Activated CD4-positive, alpha-beta T cell treated with anti-CD3 and anti-CD28 coated beads, Interleukin-2, amount 10 ng/mL, durations not matched to agents 7 days and 5 days (primary cell): ENCODE data around the gene MPDZ. TPM values are rescaled to one million over a fixed set of nuclear protein-coding genes. Genes with fewer than 3 reads are reported as not detected.

Source experiments
- CTCF ChIA-PET: fragments of 350-600 bp; sonication (Branson Sonifier 250); formaldehyde crosslinking; loops from one replicate; lab custom pipeline; 2021; ENCODE audit warnings: antibody characterized with exemption; lab: Charles Lee
- POLR2A ChIA-PET: fragments of 350-600 bp; sonication (Branson Sonifier 250); formaldehyde crosslinking; loops from one replicate; lab custom pipeline; 2021; ENCODE audit warnings: antibody characterized with exemption; lab: Charles Lee
- DNase-seq: peaks from one replicate; pipeline ENCODE4 v3.0.0-alpha.2; 2020
- H3K27ac Mint-ChIP-seq: one replicate; pipeline ENCODE4 v1.8.0; 2021; ENCODE audit warnings: mild to moderate bottlenecking, moderate library complexity, mixed read lengths
- H3K27me3 Mint-ChIP-seq: one replicate; pipeline ENCODE4 v1.8.0; 2021; ENCODE audit warnings: mixed read lengths
- H3K36me3 Mint-ChIP-seq: one replicate; pipeline ENCODE4 v1.8.0; 2021; ENCODE audit warnings: low read depth, mixed read lengths
- H3K4me1 Mint-ChIP-seq: one replicate; pipeline ENCODE4 v1.8.0; 2021; ENCODE audit warnings: mixed read lengths
- H3K4me3 Mint-ChIP-seq: one replicate; pipeline ENCODE4 v1.8.0; 2021; ENCODE audit warnings: mild to moderate bottlenecking, moderate library complexity, mixed read lengths
- H3K9me3 Mint-ChIP-seq: one replicate; pipeline ENCODE4 v1.8.0; 2021; ENCODE audit warnings: mixed read lengths
- total RNA-seq, 2 experiments: library from RNA; stranded (reverse); gene quantifications; one replicate each; pipeline ENCODE4 v1.2.3, GENCODE V29; 2021

Gene MPDZ
- total RNA-seq: not detected

- CTCF ChIA-PET: no interaction called here
- POLR2A ChIA-PET: no interaction called here
- Mint-ChIP-seq H3K27ac (no peak within 1 kb of the TSS), H3K36me3 (no peaks in the 10 kb centered on the region), H3K9me3 (no peaks in the 10 kb centered on the region), H3K27me3 (peaks cover 18% of the 10 kb centered on the region), H3K4me1 (no peaks in the 10 kb centered on the region), H3K4me3 (no peak within 1 kb of the TSS)
- DNase-seq: no peak
Measured at GRCh38 chr9:13279284-13280141, at the start of gene MPDZ. Gene MPDZ, minus strand, starts transcription at chr9:13279692. Its CDS starts 29,377 bp downstream, at chr9:13250315.

- Mint-ChIP-seq H3K4me1 (no peaks in the 10 kb centered on the region), H3K27ac (no peak overlapping the region), H3K9me3 (no peaks in the 10 kb centered on the region), H3K36me3 (no peaks in the 10 kb centered on the region), H3K27me3 (no peaks in the 10 kb centered on the region), H3K4me3 (no peak overlapping the region)
- CTCF ChIA-PET: no interaction called here
- POLR2A ChIA-PET: no interaction called here
- DNase-seq: no peak
Measured at GRCh38 chr9:13324988-13325387, 45.5 kb upstream of the MPDZ start.

DNA sequence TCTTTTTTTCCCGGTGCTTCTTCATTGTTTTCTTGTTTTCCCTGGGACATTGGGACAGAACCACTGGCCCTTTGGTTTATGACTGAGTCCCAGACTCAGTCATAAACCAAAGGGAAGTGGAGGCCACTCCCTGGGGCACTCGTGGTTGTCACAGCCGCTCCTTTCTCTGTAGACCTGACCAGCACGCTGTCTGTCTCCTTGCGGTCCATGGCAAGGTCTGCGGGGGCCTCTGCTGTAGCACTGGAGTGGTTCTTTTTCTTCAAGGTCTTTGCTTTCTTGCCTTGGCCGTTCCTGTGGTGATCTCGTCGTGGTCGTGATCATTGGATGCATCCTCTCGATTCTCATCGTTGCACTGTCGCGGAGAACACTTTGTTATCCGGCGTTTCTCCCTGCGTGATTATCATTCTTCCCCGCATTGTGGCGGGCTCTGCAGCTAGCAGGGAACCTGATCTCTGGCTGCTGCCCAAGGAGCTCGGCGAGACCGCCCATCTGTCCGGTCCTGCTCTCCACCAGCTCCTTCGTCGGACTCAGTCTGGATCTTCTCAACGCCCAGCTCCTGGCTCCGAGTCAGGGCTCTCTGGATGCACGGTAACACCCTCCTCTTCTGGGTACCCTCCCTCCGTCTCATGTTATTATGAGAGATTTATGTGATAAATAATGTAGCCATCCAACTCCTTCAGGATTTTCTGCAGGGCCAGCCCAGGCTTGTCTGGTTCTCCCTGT lies 43.5 kb upstream of the MPDZ start:
- no peak for DNase-seq
- ChIA-PET POLR2A (no interaction called here), CTCF (no interaction called here)
- Mint-ChIP-seq H3K36me3 (no peaks in the 10 kb centered on the region), H3K27me3 (no peaks in the 10 kb centered on the region), H3K4me3 (no peak overlapping the region), H3K27ac (no peak overlapping the region), H3K9me3 (no peaks in the 10 kb centered on the region), H3K4me1 (no peaks in the 10 kb centered on the region)

- DNase-seq: no peak
- H3K36me3 Mint-ChIP-seq: no peaks in the 10 kb centered on the region
- no peaks in the 10 kb centered on the region for H3K4me1 Mint-ChIP-seq
- no peaks in the 10 kb centered on the region for H3K27me3 Mint-ChIP-seq
- ChIA-PET POLR2A (no interaction called here), CTCF (no interaction called here)
- no peaks in the 10 kb centered on the region for H3K9me3 Mint-ChIP-seq
- H3K27ac Mint-ChIP-seq: no peak overlapping the region
- H3K4me3 Mint-ChIP-seq: no peak overlapping the region
Measured at GRCh38 chr9:13318027-13318426, 38.5 kb upstream of the MPDZ start.

DNA sequence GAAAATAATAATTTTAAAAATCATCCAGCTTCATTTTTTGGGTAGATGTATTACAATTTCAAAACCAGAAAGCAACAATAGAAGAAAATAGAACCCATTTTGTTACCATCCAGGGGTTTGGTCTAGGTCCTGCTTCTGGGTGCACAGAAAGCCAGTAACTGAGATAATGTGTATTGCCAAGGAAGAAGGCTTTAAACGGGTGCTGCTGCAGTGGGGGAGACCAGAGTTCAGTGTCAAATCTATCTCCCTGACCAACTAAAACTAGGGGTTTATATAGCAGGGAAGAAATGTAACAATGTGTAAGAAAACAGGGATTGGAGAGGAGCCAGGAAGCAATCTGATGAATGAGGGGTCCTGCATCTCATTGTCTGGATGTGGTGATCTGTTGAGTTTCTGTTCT lies 17.5 kb upstream of the MPDZ start:
- H3K4me1 Mint-ChIP-seq: no peaks in the 10 kb centered on the region
- DNase-seq: no peak
- H3K27me3 Mint-ChIP-seq: no peaks in the 10 kb centered on the region
- CTCF ChIA-PET: no interaction called here
- H3K36me3 Mint-ChIP-seq: no peaks in the 10 kb centered on the region
- H3K27ac Mint-ChIP-seq: no peak overlapping the region
- POLR2A ChIA-PET: no interaction called here
- H3K4me3 Mint-ChIP-seq: no peak overlapping the region
- peaks cover 10% of the 10 kb centered on the region for H3K9me3 Mint-ChIP-seq

GRCh38 chr9:13295556-13295955 lies 16.1 kb upstream of the MPDZ start:
- ChIA-PET POLR2A (no interaction called here), CTCF (no interaction called here)
- Mint-ChIP-seq H3K4me3 (no peak overlapping the region), H3K27me3 (no peaks in the 10 kb centered on the region), H3K36me3 (no peaks in the 10 kb centered on the region), H3K27ac (no peak overlapping the region), H3K4me1 (no peaks in the 10 kb centered on the region), H3K9me3 (peaks cover 6% of the 10 kb centered on the region)
- DNase-seq: no peak

DNA sequence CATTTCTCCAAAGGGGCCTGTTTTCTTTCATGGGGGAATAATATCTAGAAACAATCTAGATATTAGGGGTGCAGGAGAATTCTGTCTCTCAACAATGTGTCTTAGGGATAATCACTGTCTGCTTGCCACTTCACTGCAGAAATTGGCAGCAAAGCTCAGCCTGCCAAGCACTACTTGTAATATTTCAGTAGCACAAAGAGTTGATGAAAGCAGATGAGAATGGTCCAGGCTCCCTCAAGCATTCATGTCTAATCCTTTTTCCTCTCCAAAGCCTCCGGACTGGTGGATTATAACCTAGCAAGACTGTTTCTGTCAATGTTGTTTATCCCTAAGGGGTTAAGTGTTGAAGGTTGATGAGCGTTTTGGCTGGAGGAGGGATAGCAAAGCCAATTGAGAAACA lies 13.3 kb upstream of the MPDZ start:
- ChIA-PET CTCF (interaction anchor here (0.7 kb wide), 1 partner anchor 11 kb away, joined by 3 read pairs; no protein-coding TSS in a partner anchor), POLR2A (no interaction called here)
- no peaks in the 10 kb centered on the region for H3K4me1 Mint-ChIP-seq
- H3K36me3 Mint-ChIP-seq: no peaks in the 10 kb centered on the region
- no peak for DNase-seq
- peaks cover 4% of the 10 kb centered on the region for H3K9me3 Mint-ChIP-seq
- no peaks in the 10 kb centered on the region for H3K27me3 Mint-ChIP-seq
- no peak overlapping the region for H3K27ac Mint-ChIP-seq
- H3K4me3 Mint-ChIP-seq: no peak overlapping the region

DNA sequence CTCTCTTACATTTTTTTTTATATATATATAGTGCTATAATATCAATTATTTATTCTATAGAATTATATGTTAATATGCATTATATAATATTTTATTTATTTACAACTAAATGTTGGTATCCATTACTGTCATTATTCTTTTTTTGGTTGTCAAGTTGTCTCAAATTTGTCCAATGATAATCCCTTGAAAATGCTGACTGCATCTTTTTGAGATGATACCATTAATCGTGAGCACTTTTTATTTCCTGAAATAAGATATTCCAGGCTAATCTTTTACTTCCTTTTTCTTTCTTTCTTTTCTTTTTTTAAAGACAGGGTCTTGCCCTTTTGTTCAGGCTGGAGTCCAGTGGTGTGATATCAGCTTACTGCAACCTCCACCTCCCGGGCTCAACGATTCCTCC lies 12.7 kb upstream of the MPDZ start:
- Mint-ChIP-seq H3K4me3 (no peak overlapping the region), H3K27me3 (no peaks in the 10 kb centered on the region), H3K9me3 (peaks cover 4% of the 10 kb centered on the region), H3K36me3 (no peaks in the 10 kb centered on the region), H3K27ac (no peak overlapping the region), H3K4me1 (no peaks in the 10 kb centered on the region)
- DNase-seq: no peak
- POLR2A ChIA-PET: no interaction called here
- CTCF ChIA-PET: no interaction called here

DNA sequence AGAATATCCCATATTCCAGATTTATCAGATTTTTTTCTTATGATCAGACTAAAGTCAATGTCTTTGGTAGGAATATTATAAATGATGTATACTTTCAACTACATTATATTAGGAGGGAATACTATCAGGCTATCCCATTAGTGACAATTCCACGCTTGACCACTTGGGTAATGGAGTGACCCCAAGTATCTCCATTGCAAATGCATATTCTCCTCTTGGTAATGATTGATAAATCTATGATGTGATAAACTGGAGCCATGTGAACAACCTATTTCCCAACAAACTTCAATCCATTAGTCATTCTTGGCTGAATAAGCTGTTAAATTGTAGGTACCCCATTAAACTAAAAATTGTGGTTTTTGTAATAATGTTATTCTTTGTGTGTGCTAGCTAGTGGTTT lies 12.2 kb upstream of the MPDZ start:
- Mint-ChIP-seq H3K27ac (no peak overlapping the region), H3K4me3 (no peak overlapping the region), H3K27me3 (no peaks in the 10 kb centered on the region), H3K9me3 (peaks cover 4% of the 10 kb centered on the region), H3K36me3 (no peaks in the 10 kb centered on the region), H3K4me1 (no peaks in the 10 kb centered on the region)
- ChIA-PET CTCF (no interaction called here), POLR2A (no interaction called here)
- DNase-seq: no peak

GRCh38 chr9:13284011-13284410 lies 4.5 kb upstream of the MPDZ start:
- no peak overlapping the region for H3K4me3 Mint-ChIP-seq
- ChIA-PET CTCF (no interaction called here), POLR2A (no interaction called here)
- no peaks in the 10 kb centered on the region for H3K9me3 Mint-ChIP-seq
- H3K27ac Mint-ChIP-seq: no peak overlapping the region
- H3K36me3 Mint-ChIP-seq: no peaks in the 10 kb centered on the region
- no peak for DNase-seq
- H3K4me1 Mint-ChIP-seq: no peaks in the 10 kb centered on the region
- H3K27me3 Mint-ChIP-seq: peaks cover 11% of the 10 kb centered on the region

- DNase-seq: no peak
- no peak overlapping the region for H3K27ac Mint-ChIP-seq
- no peak overlapping the region for H3K4me3 Mint-ChIP-seq
- H3K4me1 Mint-ChIP-seq: no peaks in the 10 kb centered on the region
- POLR2A ChIA-PET: no interaction called here
- no peaks in the 10 kb centered on the region for H3K9me3 Mint-ChIP-seq
- H3K27me3 Mint-ChIP-seq: peaks cover 13% of the 10 kb centered on the region
- no peaks in the 10 kb centered on the region for H3K36me3 Mint-ChIP-seq
- CTCF ChIA-PET: no interaction called here
Measured at GRCh38 chr9:13282998-13283397, 3.5 kb upstream of the MPDZ start.

DNA sequence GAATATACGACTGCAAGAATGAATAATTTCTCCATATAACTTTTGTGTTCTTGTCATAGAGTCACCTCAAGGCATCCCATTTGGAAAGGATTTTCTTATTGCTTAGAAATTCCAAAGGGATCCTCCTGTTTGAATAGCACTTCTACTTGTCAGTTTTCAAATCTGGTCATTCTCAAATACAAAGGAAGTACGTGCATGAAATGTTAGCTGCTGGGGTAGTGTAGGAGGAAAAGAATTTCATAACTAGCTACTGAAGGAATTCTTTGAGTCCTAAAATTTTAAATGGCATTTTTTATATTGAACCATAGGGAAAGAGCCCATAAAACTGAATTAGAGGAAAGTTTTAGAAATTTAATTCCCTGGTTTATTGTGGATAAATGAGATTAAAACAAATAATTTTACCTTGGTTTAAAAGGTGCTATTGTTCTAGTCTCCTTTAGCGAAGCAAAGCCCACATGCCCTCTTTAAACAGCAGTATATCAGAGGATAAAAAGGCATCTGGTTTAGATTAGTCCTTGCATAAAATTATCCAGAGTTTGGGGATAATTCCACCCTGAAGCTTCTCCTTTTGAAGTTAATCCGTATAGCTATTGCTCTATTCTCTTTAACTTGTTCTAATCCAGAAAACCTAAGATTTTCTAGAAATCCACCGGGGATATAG lies 2.0 kb upstream of the MPDZ start:
- ChIA-PET POLR2A (no interaction called here), CTCF (interaction anchor here (0.5 kb wide), 1 partner anchor 12 kb away, joined by 3 read pairs; no protein-coding TSS in a partner anchor)
- H3K4me1 Mint-ChIP-seq: no peaks in the 10 kb centered on the region
- H3K9me3 Mint-ChIP-seq: no peaks in the 10 kb centered on the region
- H3K27ac Mint-ChIP-seq: no peak overlapping the region
- peaks cover 18% of the 10 kb centered on the region for H3K27me3 Mint-ChIP-seq
- no peaks in the 10 kb centered on the region for H3K36me3 Mint-ChIP-seq
- H3K4me3 Mint-ChIP-seq: no peak overlapping the region
- DNase-seq: no peak
